Raji (cell line): ENCODE measurements around the gene FOXF1.

Experiments
- POLR2A ChIP-seq: IDR thresholded peaks from 2 replicates; pipeline ENCODE4 v1.6.1; 2011; ENCODE audit warnings: low read depth, low read length, control low read depth; ENCODE audit not compliant: insufficient read depth

FOXF1 gene

GRCh38 chr16:86558355-86559193 is 48.2 kb downstream of the FOXF1 start:
- TF ChIP-seq POLR2A: no peak

GRCh38 chr16:86559802-86560305 is 49.5 kb downstream of the FOXF1 start:
- TF ChIP-seq POLR2A: no peak

- TF ChIP-seq POLR2A: no peak
Observed at GRCh38 chr16:86562356-86562755, 52.0 kb downstream of the FOXF1 start.

GRCh38 chr16:86563469-86564345 is 53.4 kb downstream of the FOXF1 start:
- TF ChIP-seq POLR2A: no peak
